K562 treated with DMSO at 1 percent for 4 hours (cell line): Measurements from ENCODE around the gene PTER. TPM values are rescaled to one million over a fixed set of nuclear protein-coding genes. Genes with fewer than 3 reads are reported as not detected.

Experiments used
- total RNA-seq: library from RNA; unstranded; fragments of 300-600 nt; gene quantifications from 2 replicates; pipeline ENCODE4 v1.2.3, GENCODE V29; 2022; ENCODE audit not compliant: insufficient read depth

PTER gene
- 17.2 and 21.4 TPM in 2 replicates for total RNA-seq

GRCh38 chr10:16436758-16437539, at the start of gene PTER:
Gene PTER, plus strand, starts transcription at chr10:16437010. Its CDS starts 47,375 bp downstream, at chr10:16484385.

GRCh38 chr10:16521311-16522016, 84.7 kb downstream of the PTER start, which contains the start of gene C1QL3:
Gene C1QL3, minus strand, starts transcription at chr10:16521879. Its CDS starts 814 bp downstream, at chr10:16521065.

Other genes starting within 250 kb of the PTER start
- gene C1QL3, start 84.9 kb downstream of the PTER start, total RNA-seq, result 0.40 and 1.0 TPM in 2 replicates